K562 (cell line): ENCODE results near the gene EPO. TPM values are rescaled to one million over a fixed set of nuclear protein-coding genes. Genes with fewer than 3 reads are reported as not detected.

Experiments
- ARID2 ChIP-seq: fragments of 450-650 bp; IDR thresholded peaks from 2 replicates; pipeline ENCODE4 v1.6.1; 2017; ENCODE audit warnings: antibody characterized with exemption, mild to moderate bottlenecking
- ARID3A ChIP-seq: IDR thresholded peaks from 2 replicates; pipeline ENCODE4 v1.6.1; 2012; ENCODE audit warnings: low read depth, low read length, improper control_type of control experiment, borderline replicate concordance
- CREB1 ChIP-seq, 2 experiments: sonication (generic) in 1 of 2; formaldehyde crosslinking in 1 of 2; IDR thresholded peaks; 2 replicates each; pipeline versions ENCODE4 v1.6.1 to v1.8.0; 2012 to 2022; ENCODE audit warnings: inconsistent platforms in 1 of 2, mild to moderate bottlenecking in 1 of 2, missing genetic modification reagents in 1 of 2, moderate library complexity in 1 of 2
- CREM ChIP-seq: IDR thresholded peaks from 2 replicates; pipeline ENCODE4 v1.6.1; 2014; ENCODE audit warnings: antibody characterized with exemption, low read depth
- CTCFL ChIP-seq: IDR thresholded peaks from 2 replicates; pipeline ENCODE4 v1.6.1; 2011; ENCODE audit warnings: borderline replicate concordance, low read depth, mild to moderate bottlenecking, moderate library complexity, low read length; ENCODE audit not compliant: insufficient read depth, poor library complexity, severe bottlenecking
- DACH1 ChIP-seq: fragments of 450-650 bp; IDR thresholded peaks from 2 replicates; pipeline ENCODE4 v1.6.1; 2018; ENCODE audit not compliant: partially characterized antibody
- EP400 ChIP-seq: fragments of 450-650 bp; IDR thresholded peaks from 2 replicates; pipeline ENCODE4 v1.6.1; 2017; ENCODE audit warnings: antibody characterized with exemption, mild to moderate bottlenecking, moderate library complexity
- ERF ChIP-seq: fragments of 450-650 bp; formaldehyde crosslinking; IDR thresholded peaks from 2 replicates; pipeline ENCODE4 v1.4.0; 2020; ENCODE audit warnings: mild to moderate bottlenecking, mixed read lengths
- GABPA ChIP-seq: fragments of 200-800 bp; sonication (Bioruptor generic); conservative IDR thresholded peaks from 2 replicates; pipeline ENCODE4 v1.6.1; 2016; ENCODE audit warnings: low read depth, missing genetic modification characterization, missing compliant biosample characterization
- GATAD2B ChIP-seq: fragments of 450-650 bp; IDR thresholded peaks from 2 replicates; pipeline ENCODE4 v1.6.1; 2017; ENCODE audit warnings: mild to moderate bottlenecking, borderline replicate concordance
- IRF9 ChIP-seq: fragments of 450-650 bp; IDR thresholded peaks from 2 replicates; pipeline ENCODE4 v1.6.1; 2016; ENCODE audit warnings: missing biosample characterization, missing genetic modification characterization
- KDM2B ChIP-seq: fragments of 250-450 bp; sonication (Bioruptor Pico); IDR thresholded peaks from 2 replicates; pipeline ENCODE4 v1.8.0; 2021; ENCODE audit warnings: mild to moderate bottlenecking, moderate library complexity
- NCOA4 ChIP-seq: fragments of 450-650 bp; IDR thresholded peaks from 2 replicates; pipeline ENCODE4 v1.6.1; 2018; ENCODE audit warnings: mild to moderate bottlenecking; ENCODE audit not compliant: partially characterized antibody
- PML ChIP-seq: IDR thresholded peaks from 2 replicates; pipeline ENCODE4 v1.6.1; 2012; ENCODE audit warnings: low read length, inconsistent platforms
- POLR2H ChIP-seq: IDR thresholded peaks from 2 replicates; pipeline ENCODE4 v1.6.1; 2016; ENCODE audit warnings: missing genetic modification characterization, low read depth, mild to moderate bottlenecking, control low read depth, missing compliant biosample characterization, moderate library complexity
- RNF2 ChIP-seq: sonication (generic); IDR thresholded peaks from 2 replicates; pipeline ENCODE4 v1.6.1; 2016
- SIRT6 ChIP-seq: IDR thresholded peaks from one replicate; pipeline ENCODE4 v1.6.1; 2012; ENCODE audit warnings: low read depth, mild to moderate bottlenecking, control low read depth, inconsistent platforms, low read length, moderate library complexity
- SMARCA4 ChIP-seq: fragments of 450-650 bp; IDR thresholded peaks from 2 replicates; pipeline ENCODE4 v1.6.1; 2016
- SP2 ChIP-seq: IDR thresholded peaks from 2 replicates; pipeline ENCODE4 v1.6.1; 2011; ENCODE audit warnings: mild to moderate bottlenecking, low read depth, low read length, moderate library complexity; ENCODE audit not compliant: poor library complexity, severe bottlenecking; ENCODE audit errors: extremely low read depth
- TCF7L2 ChIP-seq: fragments of 150-350 bp; IDR thresholded peaks from 2 replicates; pipeline ENCODE4 v1.6.1; 2016; ENCODE audit warnings: low read depth, mild to moderate bottlenecking, low read length, moderate library complexity
- ZC3H4 ChIP-seq: sonication (generic); formaldehyde crosslinking; IDR thresholded peaks from 2 replicates; pipeline ENCODE4 v1.9.0; 2021; ENCODE audit warnings: missing genetic modification reagents, borderline replicate concordance
- ZNF584 ChIP-seq: fragments of 200-800 bp; sonication (Bioruptor generic); IDR thresholded peaks from 2 replicates; pipeline ENCODE4 v1.6.1; 2016; ENCODE audit warnings: low read depth, mild to moderate bottlenecking, missing genetic modification characterization, missing compliant biosample characterization
- ZNF830 ChIP-seq: fragments of 250-450 bp; sonication (Bioruptor Pico); IDR thresholded peaks from 2 replicates; pipeline ENCODE4 v1.5.0; 2021; ENCODE audit warnings: mild to moderate bottlenecking
- polyA plus RNA-seq, 8 experiments: library from polyadenylated mRNA; depleted of rRNA in 4 of 8; stranded (reverse) in 5 of 8; unstranded in 3 of 8; fragments of >200 nt; fragmentation: Nextera tagmentation in 2 of 8; fragmentation: Illumina TruSeq in 1 of 8; extraction: Ambion mirVana in 2 of 8; extraction: Trizol in 1 of 8; gene quantifications; 2 replicates each; pipeline versions ENCODE4 v1.2.1 to v1.2.3, GENCODE V29; 2011 to 2014; ENCODE audit warnings: inconsistent platforms in 1 of 8, missing spikeins in 1 of 8
- total RNA-seq, 7 experiments: library from RNA; depleted of rRNA in 6 of 7; stranded (reverse); fragments of >200 nt in 6 of 7; fragmentation: Illumina TruSeq in 2 of 7; extraction: Trizol in 2 of 7; gene quantifications; 2 replicates each; pipeline versions ENCODE4 v1.2.1 to v1.2.3, GENCODE V29; 2011 to 2021; ENCODE audit warnings: low replicate concordance in 1 of 7
- TF ChIP-seq, protein P1 (sequence below), 2 experiments: fragments of 450-650 bp in 1 of 2; sonication (generic) in 1 of 2; formaldehyde crosslinking; conservative IDR thresholded peaks; 2 replicates each; pipeline versions ENCODE4 v1.4.0 to v1.8.1; 2020 to 2022; ENCODE audit warnings: mild to moderate bottlenecking in 1 of 2, missing genetic modification reagents in 1 of 2

EPO gene
- total and polyA plus RNA-seq, 9 of the 15 experiments (the other 6 are each of a cell fraction or from before 2014, with no cell fraction given) = 0.06 to 0.41 (median 0.07) TPM; not detected in 6

DNA sequence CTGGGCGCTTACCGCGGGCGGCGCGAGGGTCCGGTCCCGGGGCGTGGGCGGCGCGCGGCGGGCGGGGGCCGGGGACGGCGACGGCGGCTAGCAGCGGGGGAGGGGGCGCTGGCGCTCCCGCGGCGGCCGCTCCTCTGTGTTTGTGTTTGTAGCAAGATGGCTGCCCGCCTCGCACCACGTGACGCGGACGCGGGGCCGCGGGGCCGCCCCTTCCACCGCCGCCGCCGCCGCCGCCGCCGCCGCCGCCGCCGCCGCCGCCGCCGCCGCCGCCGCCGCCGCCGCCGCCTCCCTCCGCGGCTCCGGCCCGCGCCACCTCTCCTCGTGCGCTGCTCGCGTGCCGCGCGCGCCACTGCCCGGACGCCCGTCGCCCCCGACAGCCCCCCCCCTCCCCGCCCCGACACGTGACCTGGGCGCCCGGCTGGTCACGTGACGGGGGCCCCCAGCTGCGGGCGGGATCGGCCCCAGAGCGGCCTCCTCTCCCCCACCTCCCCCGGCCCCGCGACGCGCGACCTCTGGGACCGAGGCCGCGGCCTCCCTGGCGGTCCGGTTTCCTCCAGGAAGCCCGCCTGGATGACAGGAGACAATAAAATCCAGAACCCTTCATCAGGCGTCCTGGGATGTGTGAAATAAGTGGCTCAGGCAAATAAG lies 26.0 kb upstream of the EPO start, which contains the start of gene GIGYF1 (continued):
- TF ChIP-seq TCF7L2 (no peak), SMARCA4 (no peak), CTCFL (no peak), DACH1 (no peak), RNF2 (0 out of 2 replicates have a peak, but pooled peaks have one; percentile 66), GATAD2B (0 out of 2 replicates have a peak, but pooled peaks have one; percentile 31), ERF (CRISPR knock-in tag) (no peak), POLR2H (tag) (no peak), GABPA (tag) (peak; percentile 50), KDM2B (CRISPR knock-in tag) (no peak), ARID2 (no peak), ZC3H4 (no peak), ZNF830 (CRISPR knock-in tag) (no peak), IRF9 (tag) (no peak), SP2 (no peak), CREB1 (IDR thresholded peaks at IDR 0.05) (peak; percentile 26; the same call in 1 of the 2 replicates), CREB1 (CRISPR knock-in tag; IDR thresholded peaks at IDR 0.05) (no peak), SIRT6 (no peak), PML (0 out of 2 replicates have a peak, but pooled peaks have one; percentile 28), EP400 (peak; percentile 47; the same call in 1 of the 2 replicates), NCOA4 (no peak), ZNF584 (no peak), ARID3A (no peak), CREM (no peak)
- TF ChIP-seq, protein P1, sequence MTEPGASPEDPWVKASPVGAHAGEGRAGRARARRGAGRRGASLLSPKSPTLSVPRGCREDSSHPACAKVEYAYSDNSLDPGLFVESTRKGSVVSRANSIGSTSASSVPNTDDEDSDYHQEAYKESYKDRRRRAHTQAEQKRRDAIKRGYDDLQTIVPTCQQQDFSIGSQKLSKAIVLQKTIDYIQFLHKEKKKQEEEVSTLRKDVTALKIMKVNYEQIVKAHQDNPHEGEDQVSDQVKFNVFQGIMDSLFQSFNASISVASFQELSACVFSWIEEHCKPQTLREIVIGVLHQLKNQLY (CRISPR knock-in tag; conservative IDR thresholded peaks at IDR 0.05) = no peak
